GM12865 (cell line): Measurements from ENCODE around the gene SPOCK1.

ENCODE experiments used
- DNase-seq: peaks from one replicate; pipeline ENCODE4 v3.0.0; 2010; ENCODE audit warnings: low read depth
- H3K4me3 ChIP-seq: 2 replicates; pipeline ENCODE4 v1.5.1; 2011; ENCODE audit warnings: mild to moderate bottlenecking, low read depth, low read length, control low read depth
- TF ChIP-seq, protein P1 (sequence below): IDR thresholded peaks from 2 replicates; pipeline ENCODE4 v1.5.1; 2011; ENCODE audit warnings: low read length, control low read depth, low read depth, inconsistent platforms; ENCODE audit not compliant: insufficient read depth; ENCODE audit errors: missing control alignments

SPOCK1 gene

DNA sequence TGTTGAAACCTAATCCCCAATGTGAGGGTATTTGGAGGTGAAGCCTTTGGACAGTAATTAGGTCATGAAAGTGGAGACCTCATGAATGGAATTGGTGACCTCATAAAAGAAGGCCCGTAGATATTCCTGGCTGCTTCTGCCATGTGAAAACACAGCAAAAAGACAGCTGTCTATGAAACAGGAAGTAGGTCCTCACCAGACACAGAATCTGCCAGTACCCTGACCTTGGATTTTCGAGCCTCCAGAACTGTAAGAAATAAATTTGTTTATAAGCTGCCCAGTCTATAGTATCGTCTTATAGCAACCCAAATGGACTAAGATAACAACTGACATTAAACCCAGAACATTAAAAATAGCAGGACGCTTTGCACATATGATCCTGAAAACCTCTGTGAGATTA lies 371.1 kb downstream of the SPOCK1 start:
- H3K4me3 ChIP-seq, result no peak overlapping the region
- DNase-seq, result no peak
- TF ChIP-seq, protein P1, sequence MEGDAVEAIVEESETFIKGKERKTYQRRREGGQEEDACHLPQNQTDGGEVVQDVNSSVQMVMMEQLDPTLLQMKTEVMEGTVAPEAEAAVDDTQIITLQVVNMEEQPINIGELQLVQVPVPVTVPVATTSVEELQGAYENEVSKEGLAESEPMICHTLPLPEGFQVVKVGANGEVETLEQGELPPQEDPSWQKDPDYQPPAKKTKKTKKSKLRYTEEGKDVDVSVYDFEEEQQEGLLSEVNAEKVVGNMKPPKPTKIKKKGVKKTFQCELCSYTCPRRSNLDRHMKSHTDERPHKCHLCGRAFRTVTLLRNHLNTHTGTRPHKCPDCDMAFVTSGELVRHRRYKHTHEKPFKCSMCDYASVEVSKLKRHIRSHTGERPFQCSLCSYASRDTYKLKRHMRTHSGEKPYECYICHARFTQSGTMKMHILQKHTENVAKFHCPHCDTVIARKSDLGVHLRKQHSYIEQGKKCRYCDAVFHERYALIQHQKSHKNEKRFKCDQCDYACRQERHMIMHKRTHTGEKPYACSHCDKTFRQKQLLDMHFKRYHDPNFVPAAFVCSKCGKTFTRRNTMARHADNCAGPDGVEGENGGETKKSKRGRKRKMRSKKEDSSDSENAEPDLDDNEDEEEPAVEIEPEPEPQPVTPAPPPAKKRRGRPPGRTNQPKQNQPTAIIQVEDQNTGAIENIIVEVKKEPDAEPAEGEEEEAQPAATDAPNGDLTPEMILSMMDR, result no peak

DNA sequence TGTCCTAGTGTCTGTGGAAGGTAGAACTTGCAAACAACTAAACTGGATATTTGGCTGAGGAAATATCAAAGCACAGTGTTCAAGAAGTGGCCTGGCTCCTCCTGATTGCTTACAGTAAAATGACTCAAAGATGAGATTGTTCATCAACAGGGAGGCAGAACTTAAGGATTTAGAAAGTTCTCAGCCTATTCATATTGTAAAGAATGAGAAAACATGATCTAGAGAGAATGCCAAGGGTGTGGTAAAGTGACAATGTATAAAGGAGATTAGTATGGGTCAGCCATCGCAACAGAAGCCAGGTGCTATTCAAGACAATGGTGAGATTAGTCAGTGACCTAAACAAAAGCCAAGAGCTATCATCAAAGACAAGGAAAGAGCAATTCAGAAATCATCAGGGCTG lies 372.3 kb downstream of the SPOCK1 start:
- DNase-seq, result no peak
- H3K4me3 ChIP-seq, result no peak overlapping the region
- TF ChIP-seq, protein P1, result no peak

DNA sequence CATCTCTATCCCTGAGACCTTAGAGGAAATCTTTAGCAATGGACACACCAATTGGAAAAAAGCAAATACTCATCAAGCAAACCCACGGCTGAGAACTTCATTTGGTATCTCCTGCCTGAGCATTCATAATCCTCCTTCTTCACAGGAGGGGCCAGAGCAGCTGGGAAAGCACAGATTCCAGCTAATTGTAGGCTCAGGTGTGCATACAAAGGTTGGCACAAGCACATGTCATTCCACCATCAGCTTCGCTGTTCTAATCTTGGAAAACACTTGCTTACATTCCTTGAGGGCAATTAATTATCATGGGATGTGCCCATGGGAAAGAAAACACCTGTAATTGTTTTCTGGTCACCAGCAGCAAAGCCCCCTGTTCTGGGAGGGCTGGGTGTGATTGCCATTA lies 376.6 kb downstream of the SPOCK1 start:
- no peak overlapping the region for H3K4me3 ChIP-seq
- no peak for DNase-seq
- TF ChIP-seq, protein P1, result no peak

DNA sequence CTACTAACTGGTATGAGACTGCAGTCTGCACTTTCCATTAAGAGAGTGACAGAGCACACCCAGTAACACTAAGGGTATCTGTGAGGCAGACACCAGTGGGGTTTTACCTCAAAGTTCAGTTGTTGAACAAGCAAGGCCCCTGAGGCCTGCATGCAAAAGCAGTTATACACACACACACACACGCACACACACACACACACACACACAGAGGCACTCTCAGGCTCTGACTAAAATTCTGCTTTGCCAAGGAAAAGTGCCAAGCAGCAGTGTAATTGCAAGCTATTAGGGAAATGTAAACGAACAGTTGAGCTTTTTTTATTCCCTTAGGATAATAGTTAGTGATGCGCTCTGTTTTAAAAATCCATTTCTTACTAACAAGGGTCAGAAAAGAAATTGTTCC lies 377.1 kb downstream of the SPOCK1 start:
- no peak for DNase-seq
- TF ChIP-seq, protein P1, result no peak
- no peak overlapping the region for H3K4me3 ChIP-seq

DNA sequence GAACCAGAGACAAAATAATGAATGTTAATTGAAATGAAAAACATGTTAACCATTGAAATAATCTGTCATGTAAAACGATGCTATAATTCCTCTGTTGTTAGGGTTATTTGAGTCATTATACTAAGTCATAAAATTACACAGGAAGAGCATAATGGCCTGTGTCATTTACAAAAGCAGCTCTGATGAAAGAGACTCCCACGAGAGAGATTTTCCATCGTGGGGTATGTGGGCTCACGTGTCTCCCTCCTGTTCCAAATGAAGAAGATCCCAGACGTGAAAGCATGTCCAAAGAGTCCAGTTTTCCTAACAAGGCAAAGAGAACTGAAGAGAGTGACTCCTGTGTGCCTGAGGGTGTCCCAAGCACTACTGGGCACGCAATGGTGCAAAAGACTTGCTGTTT lies 379.8 kb downstream of the SPOCK1 start:
- TF ChIP-seq, protein P1, result no peak
- no peak for DNase-seq
- no peak overlapping the region for H3K4me3 ChIP-seq

DNA sequence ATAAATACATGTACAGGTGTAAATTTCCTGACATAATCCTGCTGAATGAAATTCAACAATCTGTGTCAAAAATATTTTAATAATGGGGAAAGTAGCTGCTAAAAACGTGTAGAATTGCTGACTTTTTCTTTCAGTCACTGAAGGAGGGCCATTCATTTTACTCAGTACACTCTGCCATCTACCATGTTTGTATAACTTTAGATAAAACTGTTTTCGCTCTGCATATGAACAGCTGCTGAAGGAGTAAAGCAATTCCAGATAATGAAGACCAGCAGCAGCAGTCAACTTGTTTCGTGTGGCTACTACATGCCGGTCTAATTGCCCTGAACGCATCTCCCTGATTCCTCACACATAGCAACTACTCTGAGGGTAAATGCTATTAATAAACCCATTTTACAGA lies 380.5 kb downstream of the SPOCK1 start:
- TF ChIP-seq, protein P1, result no peak
- no peak overlapping the region for H3K4me3 ChIP-seq
- no peak for DNase-seq

DNA sequence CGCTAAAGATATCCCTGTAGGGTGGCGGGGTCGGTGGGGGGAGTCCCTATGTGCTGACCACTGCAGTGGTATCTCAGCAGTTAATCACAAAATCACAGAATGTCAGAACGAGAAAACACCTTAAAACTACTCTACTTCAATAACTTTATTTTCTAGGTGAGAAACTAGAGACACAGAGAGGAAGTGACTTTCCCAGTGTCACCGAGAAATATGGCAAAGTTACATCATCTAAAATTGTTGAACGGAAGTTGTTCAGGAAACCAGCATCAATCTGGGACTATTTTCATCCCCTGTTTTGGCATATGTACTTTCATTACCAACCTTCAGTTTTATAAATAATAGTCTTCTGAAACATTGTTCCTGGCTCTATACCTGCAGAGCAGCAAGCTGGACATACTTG lies 384.0 kb downstream of the SPOCK1 start:
- no peak overlapping the region for H3K4me3 ChIP-seq
- no peak for DNase-seq
- TF ChIP-seq, protein P1, result no peak
